ENCODE data around the gene MSH5.

The MSH5 gene

DNA sequence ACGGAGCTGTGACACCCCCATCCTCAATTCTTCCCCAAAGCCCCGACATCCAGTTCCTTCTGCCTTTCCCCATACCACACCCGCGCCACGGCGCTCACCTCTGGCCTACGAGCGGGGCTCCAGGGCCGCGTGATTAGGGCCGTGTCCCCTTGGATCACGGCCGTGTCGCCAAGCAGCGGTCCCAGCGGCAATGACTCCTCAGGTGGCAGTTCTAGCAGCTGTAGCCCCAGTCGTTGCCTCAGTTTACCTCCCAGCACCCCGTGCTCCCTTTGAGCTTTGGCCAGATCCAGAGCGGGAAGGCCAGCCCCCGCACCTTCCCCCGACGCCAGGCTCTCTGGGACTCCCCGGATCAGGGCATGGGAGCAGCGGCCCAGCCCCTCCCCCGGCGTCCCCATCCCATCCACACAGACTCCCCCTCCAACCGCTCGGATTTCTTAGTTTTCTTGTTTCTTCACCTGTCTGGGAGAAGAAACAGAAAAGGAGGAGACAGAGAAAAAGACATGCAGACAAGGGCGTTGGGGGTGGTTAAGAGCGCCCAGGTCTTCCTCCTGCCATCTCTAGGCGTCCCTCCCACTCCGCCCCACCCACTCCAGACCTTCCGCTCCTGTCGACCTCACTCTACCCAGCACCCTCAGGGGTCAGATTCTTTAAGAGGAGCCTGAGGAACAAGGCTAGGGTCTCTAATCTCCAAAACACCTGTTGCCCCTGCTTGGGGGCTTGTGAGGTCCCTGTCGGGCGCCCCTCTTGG, 10.9 kb upstream of the MSH5 start, which contains the start of gene DDAH2:
Gene DDAH2, minus strand, starts transcription at position 533 of the 748 bp plus-strand sequence. Its CDS starts 138 bp downstream, at position 395.
- peaks cover 18% of the 10 kb centered on the region; the same call in 1 of the 2 replicates for H3K36me3 ChIP-seq (ENCODE audit: low read length)
- H3K27ac ChIP-seq (ENCODE audit: low read depth, low read length), result peak within 1 kb of the TSS; percentile 20

DNA sequence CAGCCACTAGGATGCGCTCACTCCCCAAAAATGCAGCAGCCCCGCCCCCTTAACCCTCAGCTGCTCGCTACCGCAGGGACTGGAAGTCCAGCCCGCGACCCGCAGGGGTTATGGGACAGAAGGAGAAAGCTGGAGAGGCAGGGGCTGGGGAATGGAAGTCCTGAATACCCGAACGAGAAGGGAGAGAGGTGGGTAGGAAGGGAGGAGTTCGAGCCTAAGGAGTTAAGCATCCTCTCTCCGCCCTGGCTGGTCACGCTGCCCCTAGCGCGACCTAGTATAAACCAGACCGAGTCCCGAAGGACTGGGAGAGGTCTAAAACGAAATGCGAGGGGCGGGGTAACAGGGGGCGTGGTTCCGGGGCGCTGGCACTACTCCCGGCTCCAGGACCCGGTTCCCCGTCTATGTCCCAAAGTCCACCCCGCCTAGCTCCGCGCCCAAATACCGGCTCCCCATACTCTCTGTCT, 10.3 kb upstream of the MSH5 start:
- Histone ChIP-seq H4K20me1 (ENCODE audit: low read depth, low read length) (no peaks in the 10 kb centered on the region), H3K4me3 (ENCODE audit: insufficient read depth, low read length, poor library complexity, severe bottlenecking) (peak overlapping the region; percentile 63), H3K9ac (ENCODE audit: low read length) (peak overlapping the region; percentile 55), H3K27me3 (ENCODE audit: low read length) (no peaks in the 10 kb centered on the region), H3K79me2 (ENCODE audit: insufficient read depth, low read length) (peaks cover 6% of the 10 kb centered on the region), H3K36me3 (ENCODE audit: low read length) (peaks cover 18% of the 10 kb centered on the region; the same call in 1 of the 2 replicates), H2AFZ (ENCODE audit: low read depth, low read length, severe bottlenecking) (peak overlapping the region; percentile 27), H3K9me2 (replicated peaks; ENCODE audit: insufficient read depth, low read length) (no peaks in the 10 kb centered on the region), H3K27ac (ENCODE audit: low read depth, low read length) (peak overlapping the region; percentile 20), H3F3A (ENCODE audit: insufficient read depth) (peaks cover 30% of the 10 kb centered on the region), H3K9me3 (ENCODE audit: insufficient read depth, low read length) (no peaks in the 10 kb centered on the region), H3K4me2 (ENCODE audit: low read depth, low read length, poor library complexity, severe bottlenecking) (peak overlapping the region; percentile 73)
- TF ChIP-seq, protein P1, sequence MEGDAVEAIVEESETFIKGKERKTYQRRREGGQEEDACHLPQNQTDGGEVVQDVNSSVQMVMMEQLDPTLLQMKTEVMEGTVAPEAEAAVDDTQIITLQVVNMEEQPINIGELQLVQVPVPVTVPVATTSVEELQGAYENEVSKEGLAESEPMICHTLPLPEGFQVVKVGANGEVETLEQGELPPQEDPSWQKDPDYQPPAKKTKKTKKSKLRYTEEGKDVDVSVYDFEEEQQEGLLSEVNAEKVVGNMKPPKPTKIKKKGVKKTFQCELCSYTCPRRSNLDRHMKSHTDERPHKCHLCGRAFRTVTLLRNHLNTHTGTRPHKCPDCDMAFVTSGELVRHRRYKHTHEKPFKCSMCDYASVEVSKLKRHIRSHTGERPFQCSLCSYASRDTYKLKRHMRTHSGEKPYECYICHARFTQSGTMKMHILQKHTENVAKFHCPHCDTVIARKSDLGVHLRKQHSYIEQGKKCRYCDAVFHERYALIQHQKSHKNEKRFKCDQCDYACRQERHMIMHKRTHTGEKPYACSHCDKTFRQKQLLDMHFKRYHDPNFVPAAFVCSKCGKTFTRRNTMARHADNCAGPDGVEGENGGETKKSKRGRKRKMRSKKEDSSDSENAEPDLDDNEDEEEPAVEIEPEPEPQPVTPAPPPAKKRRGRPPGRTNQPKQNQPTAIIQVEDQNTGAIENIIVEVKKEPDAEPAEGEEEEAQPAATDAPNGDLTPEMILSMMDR (IDR thresholded peaks at IDR 0.05; ENCODE audit: insufficient read depth, low read length, poor library complexity, severe bottlenecking), result no peak
- no peak for TF ChIP-seq EZH2phosphoT487 (conservative IDR thresholded peaks at IDR 0.05; ENCODE audit: low read length)

More for the DNA sequence above, 10.9 kb upstream of the MSH5 start, which contains the start of gene DDAH2:
- Histone ChIP-seq H3K27me3 (ENCODE audit: low read length) (no peaks in the 10 kb centered on the region), H3K79me2 (ENCODE audit: insufficient read depth, low read length) (no peaks in the 10 kb centered on the region), H3K9me3 (ENCODE audit: insufficient read depth, low read length) (no peaks in the 10 kb centered on the region), H3F3A (ENCODE audit: insufficient read depth) (peaks cover 30% of the 10 kb centered on the region), H3K9me2 (replicated peaks; ENCODE audit: insufficient read depth, low read length) (no peaks in the 10 kb centered on the region), H3K4me3 (ENCODE audit: insufficient read depth, low read length, poor library complexity, severe bottlenecking) (peak within 1 kb of the TSS; percentile 63), H4K20me1 (ENCODE audit: low read depth, low read length) (no peaks in the 10 kb centered on the region), H3K9ac (ENCODE audit: low read length) (peak within 1 kb of the TSS; percentile 55), H3K4me2 (ENCODE audit: low read depth, low read length, poor library complexity, severe bottlenecking) (peak within 1 kb of the TSS; percentile 73), H2AFZ (ENCODE audit: low read depth, low read length, severe bottlenecking) (peak within 1 kb of the TSS; percentile 27)
- no peak for TF ChIP-seq EZH2phosphoT487 (conservative IDR thresholded peaks at IDR 0.05; ENCODE audit: low read length)
- TF ChIP-seq, protein P1 (IDR thresholded peaks at IDR 0.05; ENCODE audit: insufficient read depth, low read length, poor library complexity, severe bottlenecking), result peak; percentile 100

DNA sequence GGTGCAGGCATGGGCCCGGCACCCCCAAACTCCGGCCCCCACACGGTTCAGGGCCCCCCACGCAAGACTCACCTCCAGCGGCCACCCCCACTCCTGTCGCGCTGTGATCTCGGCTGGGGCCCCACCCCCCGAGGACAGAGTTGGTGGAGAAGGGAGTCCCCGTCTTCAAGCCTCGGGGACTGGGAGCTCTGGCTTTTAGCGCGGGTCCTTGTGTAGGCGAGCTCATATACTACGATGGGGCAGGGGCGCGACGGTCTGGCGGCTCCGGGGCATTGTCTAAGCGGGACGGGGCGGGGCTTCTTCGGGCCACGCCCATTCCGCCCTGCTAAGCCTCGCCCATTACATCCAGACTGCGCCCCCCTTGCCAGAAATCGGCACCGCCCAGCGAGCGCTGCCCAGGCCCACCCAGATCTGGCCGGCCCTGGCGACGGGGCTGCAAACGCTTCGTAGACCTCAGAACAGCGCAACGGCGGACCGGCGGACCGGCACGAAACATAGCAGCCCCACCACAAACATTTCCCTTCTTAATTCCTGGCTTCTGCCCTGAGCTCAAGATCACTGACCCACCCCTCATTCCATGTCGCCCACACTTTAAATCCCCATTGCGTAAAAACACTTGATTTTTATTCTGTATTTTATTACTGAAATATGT, 9.7 kb upstream of the MSH5 start:
- Histone ChIP-seq H3K79me2 (ENCODE audit: insufficient read depth, low read length) (peaks cover 11% of the 10 kb centered on the region), H3K27me3 (ENCODE audit: low read length) (no peaks in the 10 kb centered on the region), H3K9me3 (ENCODE audit: insufficient read depth, low read length) (no peaks in the 10 kb centered on the region), H2AFZ (ENCODE audit: low read depth, low read length, severe bottlenecking) (peak overlapping the region; percentile 27), H3K27ac (ENCODE audit: low read depth, low read length) (peak overlapping the region; percentile 20), H4K20me1 (ENCODE audit: low read depth, low read length) (no peaks in the 10 kb centered on the region), H3K9ac (ENCODE audit: low read length) (peak overlapping the region; percentile 55), H3K4me3 (ENCODE audit: insufficient read depth, low read length, poor library complexity, severe bottlenecking) (peak overlapping the region; percentile 63), H3K4me2 (ENCODE audit: low read depth, low read length, poor library complexity, severe bottlenecking) (peak overlapping the region; percentile 73), H3K9me2 (replicated peaks; ENCODE audit: insufficient read depth, low read length) (no peaks in the 10 kb centered on the region), H3K36me3 (ENCODE audit: low read length) (peaks cover 18% of the 10 kb centered on the region; the same call in 1 of the 2 replicates), H3F3A (ENCODE audit: insufficient read depth) (peaks cover 30% of the 10 kb centered on the region)
- no peak for TF ChIP-seq EZH2phosphoT487 (conservative IDR thresholded peaks at IDR 0.05; ENCODE audit: low read length)
- TF ChIP-seq, protein P1 (IDR thresholded peaks at IDR 0.05; ENCODE audit: insufficient read depth, low read length, poor library complexity, severe bottlenecking), result no peak

All from SU-DHL-6 (cell line).